C4-2B (cell line): ENCODE results near the gene POLR2B.
"Not testable (repeated sequence)": the region's sequence is repeated elsewhere in the genome, so short reads cannot be mapped to it uniquely, and the experiment has no call there.

ENCODE experiments used
- H3K27ac ChIP-seq: fragments of 450-650 bp; 2 replicates; pipeline ENCODE4 v1.5.1; 2017
- CTCF ChIP-seq: fragments of 450-650 bp; conservative IDR thresholded peaks from 2 replicates; pipeline ENCODE4 v1.5.1; 2017; ENCODE audit warnings: mild to moderate bottlenecking
- ZFX ChIP-seq: fragments of 450-650 bp; IDR thresholded peaks from 2 replicates; pipeline ENCODE4 v1.6.1; 2017

Gene POLR2B

GRCh38 chr4:57043347-57044251, 64.9 kb downstream of the POLR2B start:
- TF ChIP-seq CTCF: no peak
- no peak for TF ChIP-seq ZFX
- H3K27ac ChIP-seq: no peak overlapping the region

GRCh38 chr4:57044279-57044678, 65.6 kb downstream of the POLR2B start:
- H3K27ac ChIP-seq: no peak overlapping the region
- no peak for TF ChIP-seq ZFX
- TF ChIP-seq CTCF: no peak

- H3K27ac ChIP-seq: no peak overlapping the region
Observed at GRCh38 chr4:57044996-57045395, 66.3 kb downstream of the POLR2B start.

GRCh38 chr4:57047046-57047445, 68.3 kb downstream of the POLR2B start:
- H3K27ac ChIP-seq: not testable (repeated sequence)

More at GRCh38 chr4:57044996-57045395, 66.3 kb downstream of the POLR2B start:
- TF ChIP-seq ZFX (no peak), CTCF (no peak)

- TF ChIP-seq ZFX: no peak
- TF ChIP-seq CTCF: no peak
- no peak overlapping the region for H3K27ac ChIP-seq
Observed at GRCh38 chr4:57048590-57049304, 70.1 kb downstream of the POLR2B start.

- TF ChIP-seq CTCF (no peak), ZFX (no peak)
- H3K27ac ChIP-seq: no peak overlapping the region
Observed at GRCh38 chr4:57051095-57051494, 72.4 kb downstream of the POLR2B start.

GRCh38 chr4:57051524-57051923, 72.8 kb downstream of the POLR2B start:
- TF ChIP-seq CTCF (no peak), ZFX (no peak)
- no peak overlapping the region for H3K27ac ChIP-seq
